ENCODE results near the gene EVX2.

The EVX2 gene

DNA sequence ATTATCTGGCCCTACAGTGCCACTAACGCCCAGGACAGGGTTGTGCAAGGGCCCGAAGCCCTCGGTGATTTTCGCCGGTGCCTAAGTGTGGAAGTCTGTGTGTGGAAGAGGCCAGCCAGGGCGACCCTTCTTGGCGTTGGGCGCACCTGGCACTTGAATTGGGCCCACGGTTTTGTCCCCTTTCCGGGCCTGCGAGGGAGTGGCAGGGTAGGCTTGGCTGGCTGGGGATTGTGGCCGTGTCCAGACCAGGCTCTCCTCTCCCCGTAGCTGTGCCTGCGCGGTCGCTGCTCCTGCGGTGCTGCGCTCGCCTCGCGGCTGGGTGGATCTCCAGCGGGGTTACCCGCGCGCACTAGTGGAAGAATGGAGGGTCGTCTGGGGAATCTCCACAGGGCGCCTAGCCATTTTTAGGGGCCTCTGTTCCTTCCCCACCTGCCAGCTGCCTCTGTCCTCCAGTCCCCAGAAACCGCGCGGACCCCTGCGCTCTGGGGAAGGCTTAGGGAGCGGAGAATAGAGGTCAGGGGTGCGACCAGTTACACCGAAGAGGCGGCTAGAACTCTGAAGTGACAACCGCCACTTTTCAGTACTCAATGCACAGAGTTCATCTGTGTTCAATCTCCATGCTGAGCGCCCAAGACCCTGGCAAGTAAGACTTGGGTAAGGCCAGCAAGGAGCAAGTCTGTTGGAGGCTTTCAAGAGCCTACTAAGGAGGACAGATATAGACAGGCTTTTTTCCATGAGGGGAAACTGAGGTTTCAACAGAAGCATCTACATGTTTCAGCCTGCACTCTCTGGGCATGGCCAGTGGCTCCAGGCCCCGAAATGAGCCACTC is 16.0 kb downstream of the EVX2 start:
- no peak overlapping the region for H3K27ac ChIP-seq (ENCODE audit: poor library complexity, severe bottlenecking)
- peaks cover 4% of the 10 kb centered on the region for H3K27me3 ChIP-seq (ENCODE audit: insufficient read depth, poor library complexity, severe bottlenecking)
- H3K9me3 ChIP-seq (ENCODE audit: severe bottlenecking), result no peaks in the 10 kb centered on the region
- TF ChIP-seq, protein P1, sequence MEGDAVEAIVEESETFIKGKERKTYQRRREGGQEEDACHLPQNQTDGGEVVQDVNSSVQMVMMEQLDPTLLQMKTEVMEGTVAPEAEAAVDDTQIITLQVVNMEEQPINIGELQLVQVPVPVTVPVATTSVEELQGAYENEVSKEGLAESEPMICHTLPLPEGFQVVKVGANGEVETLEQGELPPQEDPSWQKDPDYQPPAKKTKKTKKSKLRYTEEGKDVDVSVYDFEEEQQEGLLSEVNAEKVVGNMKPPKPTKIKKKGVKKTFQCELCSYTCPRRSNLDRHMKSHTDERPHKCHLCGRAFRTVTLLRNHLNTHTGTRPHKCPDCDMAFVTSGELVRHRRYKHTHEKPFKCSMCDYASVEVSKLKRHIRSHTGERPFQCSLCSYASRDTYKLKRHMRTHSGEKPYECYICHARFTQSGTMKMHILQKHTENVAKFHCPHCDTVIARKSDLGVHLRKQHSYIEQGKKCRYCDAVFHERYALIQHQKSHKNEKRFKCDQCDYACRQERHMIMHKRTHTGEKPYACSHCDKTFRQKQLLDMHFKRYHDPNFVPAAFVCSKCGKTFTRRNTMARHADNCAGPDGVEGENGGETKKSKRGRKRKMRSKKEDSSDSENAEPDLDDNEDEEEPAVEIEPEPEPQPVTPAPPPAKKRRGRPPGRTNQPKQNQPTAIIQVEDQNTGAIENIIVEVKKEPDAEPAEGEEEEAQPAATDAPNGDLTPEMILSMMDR (IDR thresholded peaks at IDR 0.05; ENCODE audit: poor library complexity, severe bottlenecking), result no peak
- ATAC-seq (ENCODE audit: low read depth) (no peak), DNase-seq (ENCODE audit: low spot score) (no peak)
- H3K4me1 ChIP-seq (ENCODE audit: insufficient read depth, poor library complexity, severe bottlenecking), result no peaks in the 10 kb centered on the region
- no peak overlapping the region for H3K4me3 ChIP-seq (ENCODE audit: severe bottlenecking)
- H3K36me3 ChIP-seq (ENCODE audit: low read depth), result no peaks in the 10 kb centered on the region

DNA sequence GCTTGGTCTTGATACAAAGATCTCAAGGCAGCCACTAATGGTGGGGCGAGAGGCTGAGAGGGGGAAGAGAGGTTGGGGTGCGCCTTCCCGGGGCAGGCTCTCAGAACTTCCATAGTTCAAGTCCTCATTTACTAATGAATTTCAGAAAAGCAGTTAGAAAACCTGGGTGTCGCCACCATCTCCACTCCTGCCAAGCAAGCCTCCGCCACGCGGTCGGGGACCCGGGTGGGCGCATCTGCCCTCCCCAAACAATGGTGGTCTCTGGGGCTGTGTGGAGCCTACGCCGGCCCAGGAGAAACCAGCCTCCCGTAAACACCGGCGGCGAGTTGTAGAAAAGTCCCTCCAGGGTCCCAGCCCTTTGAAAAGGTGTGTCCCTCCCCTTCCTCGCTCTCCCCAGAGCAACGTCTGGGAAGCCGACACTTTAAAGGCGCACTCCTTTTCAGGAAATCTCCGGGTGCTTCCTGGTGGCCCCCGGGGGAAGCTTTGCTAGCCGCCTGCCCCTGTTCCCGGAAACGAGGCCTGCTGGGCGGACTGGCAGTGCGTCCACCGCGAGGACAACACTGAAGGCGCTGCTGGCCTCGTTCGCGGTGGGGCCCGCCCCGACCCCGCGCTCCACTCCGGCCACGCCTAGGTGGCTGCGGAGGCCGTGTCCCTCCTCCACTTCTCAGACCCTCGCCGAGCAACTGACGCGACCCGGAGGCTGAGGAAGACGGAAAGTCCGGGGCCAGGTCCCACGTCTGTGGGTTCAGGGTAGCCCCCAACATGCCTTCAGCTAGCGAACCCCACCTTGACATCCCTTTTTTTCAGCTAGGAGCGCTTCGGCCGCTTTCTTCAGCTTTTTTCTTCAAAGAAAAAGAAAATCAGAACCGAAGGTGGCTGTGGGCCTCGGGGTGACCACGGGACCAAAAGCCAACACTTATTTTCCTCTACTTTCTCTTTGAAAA is 16.8 kb downstream of the EVX2 start:
- Histone ChIP-seq H3K4me1 (ENCODE audit: insufficient read depth, poor library complexity, severe bottlenecking) (no peaks in the 10 kb centered on the region), H3K27me3 (ENCODE audit: insufficient read depth, poor library complexity, severe bottlenecking) (peaks cover 5% of the 10 kb centered on the region), H3K36me3 (ENCODE audit: low read depth) (no peaks in the 10 kb centered on the region), H3K4me3 (ENCODE audit: severe bottlenecking) (no peak overlapping the region), H3K9me3 (ENCODE audit: severe bottlenecking) (no peaks in the 10 kb centered on the region), H3K27ac (ENCODE audit: poor library complexity, severe bottlenecking) (no peak overlapping the region)
- TF ChIP-seq, protein P1 (IDR thresholded peaks at IDR 0.05; ENCODE audit: poor library complexity, severe bottlenecking), result no peak
- DNase-seq (ENCODE audit: low spot score), result no peak
- no peak for ATAC-seq (ENCODE audit: low read depth)

DNA sequence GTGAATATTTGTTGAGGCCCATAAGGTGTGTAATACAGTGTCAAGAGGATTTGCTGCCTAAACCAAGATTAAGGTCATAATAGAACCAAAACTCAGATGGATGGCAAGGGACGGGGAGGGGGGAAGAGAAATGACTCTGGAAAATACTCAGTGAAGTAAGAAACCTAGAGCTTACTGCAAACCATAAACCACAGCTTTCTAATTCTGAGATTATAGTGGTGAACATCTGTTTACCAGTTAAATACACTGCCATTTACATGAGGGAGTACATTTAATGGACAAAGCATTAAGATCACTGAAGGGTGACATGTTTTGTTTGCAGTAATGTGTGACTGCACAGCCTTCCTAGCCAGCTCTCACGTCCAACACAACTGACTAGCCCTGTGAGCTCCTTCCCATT is 19.8 kb downstream of the EVX2 start:
- Histone ChIP-seq H3K4me1 (ENCODE audit: insufficient read depth, poor library complexity, severe bottlenecking) (no peaks in the 10 kb centered on the region), H3K36me3 (ENCODE audit: low read depth) (no peaks in the 10 kb centered on the region), H3K27ac (ENCODE audit: poor library complexity, severe bottlenecking) (no peak overlapping the region), H3K9me3 (ENCODE audit: severe bottlenecking) (no peaks in the 10 kb centered on the region), H3K27me3 (ENCODE audit: insufficient read depth, poor library complexity, severe bottlenecking) (peaks cover 5% of the 10 kb centered on the region), H3K4me3 (ENCODE audit: severe bottlenecking) (no peak overlapping the region)
- DNase-seq (ENCODE audit: low spot score), result no peak
- TF ChIP-seq, protein P1 (IDR thresholded peaks at IDR 0.05; ENCODE audit: poor library complexity, severe bottlenecking), result no peak
- no peak for ATAC-seq (ENCODE audit: low read depth)

DNA sequence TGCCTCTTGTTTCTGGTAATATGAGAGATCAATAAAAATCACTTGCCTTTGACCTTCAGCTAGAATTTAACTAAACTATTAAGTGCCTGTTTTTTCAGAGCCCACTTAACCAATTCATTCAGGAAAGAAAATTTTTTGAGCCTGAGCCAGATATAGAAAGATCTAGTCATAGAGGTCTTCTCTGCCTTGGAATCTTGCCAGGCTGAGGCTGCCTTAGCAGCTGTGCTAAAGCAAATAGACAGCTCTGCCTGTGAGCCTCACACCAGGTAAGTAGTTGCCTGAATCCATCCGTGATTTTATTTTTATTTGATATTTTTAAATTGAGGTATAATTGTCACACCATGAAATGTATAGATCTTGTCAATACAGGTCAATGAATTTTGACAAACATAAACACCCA is 27.4 kb downstream of the EVX2 start:
- Histone ChIP-seq H3K9me3 (ENCODE audit: severe bottlenecking) (no peaks in the 10 kb centered on the region), H3K36me3 (ENCODE audit: low read depth) (no peaks in the 10 kb centered on the region), H3K27me3 (ENCODE audit: insufficient read depth, poor library complexity, severe bottlenecking) (no peaks in the 10 kb centered on the region), H3K4me3 (ENCODE audit: severe bottlenecking) (no peak overlapping the region), H3K27ac (ENCODE audit: poor library complexity, severe bottlenecking) (no peak overlapping the region), H3K4me1 (ENCODE audit: insufficient read depth, poor library complexity, severe bottlenecking) (no peaks in the 10 kb centered on the region)
- TF ChIP-seq, protein P1 (IDR thresholded peaks at IDR 0.05; ENCODE audit: poor library complexity, severe bottlenecking), result no peak
- DNase-seq (ENCODE audit: low spot score) (no peak), ATAC-seq (ENCODE audit: low read depth) (no peak)

Measured in RWPE2 (cell line).